H9 (cell line): ENCODE data around the gene POTEM. TPM values are rescaled to one million over a fixed set of nuclear protein-coding genes. Genes with fewer than 3 reads are reported as not detected.
"Not testable (repeated sequence)": the region's sequence is repeated elsewhere in the genome, so short reads cannot be mapped to it uniquely, and the experiment has no call there.

Source experiments
- DNase-seq: peaks from one replicate; pipeline ENCODE4 v3.0.0-alpha.2; 2017
- H2AFZ ChIP-seq: one replicate; pipeline ENCODE4 v1.6.1; 2013; ENCODE audit warnings: mild to moderate bottlenecking, low read length, control low read depth, moderate library complexity
- H2AK5ac ChIP-seq: 2 replicates; pipeline ENCODE4 v1.6.1; 2013; ENCODE audit warnings: low read length, control low read depth, mixed read lengths; ENCODE audit not compliant: insufficient read length
- H2BK120ac ChIP-seq: one replicate; pipeline ENCODE4 v1.6.1; 2013; ENCODE audit warnings: low read depth, mild to moderate bottlenecking, low read length, control low read depth, inconsistent platforms; ENCODE audit not compliant: poor library complexity, severe bottlenecking
- H2BK12ac ChIP-seq: 2 replicates; pipeline ENCODE4 v1.6.1; 2013; ENCODE audit warnings: low read length, control low read depth, mixed read lengths, low read depth; ENCODE audit not compliant: insufficient read length
- H2BK15ac ChIP-seq: 2 replicates; pipeline ENCODE4 v1.6.1; 2013; ENCODE audit warnings: low read depth, low read length, control low read depth
- H2BK20ac ChIP-seq: one replicate; pipeline ENCODE4 v1.6.1; 2013; ENCODE audit warnings: low read depth, mild to moderate bottlenecking, low read length, control low read depth, inconsistent platforms; ENCODE audit not compliant: poor library complexity, severe bottlenecking
- H2BK5ac ChIP-seq: 2 replicates; pipeline ENCODE4 v1.6.1; 2013; ENCODE audit warnings: low read length, control low read depth, mixed read lengths; ENCODE audit not compliant: insufficient read length
- H3K14ac ChIP-seq: 2 replicates; pipeline ENCODE4 v1.6.1; 2013; ENCODE audit warnings: low read length, control low read depth; ENCODE audit not compliant: insufficient read depth
- H3K18ac ChIP-seq: 2 replicates; pipeline ENCODE4 v1.6.1; 2013; ENCODE audit warnings: low read depth, mild to moderate bottlenecking, mixed read lengths, low read length, control low read depth; ENCODE audit not compliant: insufficient read length
- H3K23ac ChIP-seq: 2 replicates; pipeline ENCODE4 v1.6.1; 2013; ENCODE audit warnings: low read length, control low read depth, mixed read lengths, low read depth; ENCODE audit not compliant: insufficient read length
- H3K23me2 ChIP-seq: 2 replicates; pipeline ENCODE4 v1.6.1; 2013; ENCODE audit warnings: low read depth, mild to moderate bottlenecking, mixed read lengths, low read length, control low read depth; ENCODE audit not compliant: insufficient read length, poor library complexity, severe bottlenecking
- H3K27ac ChIP-seq: 2 replicates; pipeline ENCODE4 v1.5.1; 2013; ENCODE audit warnings: low read length, control low read depth, mixed read lengths, low read depth; ENCODE audit not compliant: insufficient read length
- H3K27me3 ChIP-seq: 2 replicates; pipeline ENCODE4 v1.6.1; 2013; ENCODE audit warnings: low read length, control low read depth, inconsistent platforms; ENCODE audit not compliant: insufficient read depth
- H3K4ac ChIP-seq: 2 replicates; pipeline ENCODE4 v1.6.1; 2013; ENCODE audit warnings: low read depth, mild to moderate bottlenecking, control low read depth, inconsistent platforms, low read length, moderate library complexity
- H3K4me1 ChIP-seq: 2 replicates; pipeline ENCODE4 v1.6.1; 2013; ENCODE audit warnings: low read length, control low read depth, inconsistent platforms; ENCODE audit not compliant: insufficient read depth
- H3K4me2 ChIP-seq: 2 replicates; pipeline ENCODE4 v1.6.1; 2013; ENCODE audit warnings: low read length, control low read depth, mixed read lengths; ENCODE audit not compliant: insufficient read length, insufficient read depth
- H3K56ac ChIP-seq: 2 replicates; pipeline ENCODE4 v1.6.1; 2013; ENCODE audit warnings: low read depth, mild to moderate bottlenecking, mixed read lengths, low read length, control low read depth; ENCODE audit not compliant: insufficient read length
- H3K79me1 ChIP-seq: 2 replicates; pipeline ENCODE4 v1.6.1; 2013; ENCODE audit warnings: low read depth, mild to moderate bottlenecking, moderate library complexity, low read length, control low read depth, inconsistent platforms; ENCODE audit not compliant: insufficient read depth, poor library complexity, severe bottlenecking
- H3K79me2 ChIP-seq: 2 replicates; pipeline ENCODE4 v1.6.1; 2013; ENCODE audit warnings: low read length, control low read depth, inconsistent platforms; ENCODE audit not compliant: insufficient read depth
- H3K9ac ChIP-seq: 2 replicates; pipeline ENCODE4 v1.6.1; 2013; ENCODE audit warnings: low read length, control low read depth, mixed read lengths; ENCODE audit not compliant: insufficient read length; ENCODE audit errors: extremely low read depth
- H3K9me3 ChIP-seq: one replicate; pipeline ENCODE4 v1.6.1; 2013; ENCODE audit warnings: low read depth, low read length, inconsistent platforms; ENCODE audit not compliant: control insufficient read depth
- H3T11ph ChIP-seq: one replicate; pipeline ENCODE4 v1.6.1; 2013; ENCODE audit warnings: mild to moderate bottlenecking, low read length, control low read depth, inconsistent platforms
- H4K20me1 ChIP-seq: one replicate; pipeline ENCODE4 v1.6.1; 2013; ENCODE audit not compliant: control insufficient read depth, insufficient read length, insufficient read depth
- H4K5ac ChIP-seq: 2 replicates; pipeline ENCODE4 v1.6.1; 2013; ENCODE audit warnings: low read depth, mild to moderate bottlenecking, mixed read lengths, low read length, control low read depth; ENCODE audit not compliant: insufficient read length
- H4K8ac ChIP-seq: replicated peaks from 2 replicates; pipeline ENCODE4 v1.6.1; 2013; ENCODE audit warnings: low read length, control low read depth, mixed read lengths, low read depth; ENCODE audit not compliant: insufficient read length
- H4K91ac ChIP-seq: 2 replicates; pipeline ENCODE4 v1.6.1; 2013; ENCODE audit warnings: low read depth, mild to moderate bottlenecking, moderate library complexity, mixed read lengths, low read length, control low read depth; ENCODE audit not compliant: insufficient read length
- H3K27ac Mint-ChIP-seq, 3 experiments: 2 replicates in 2 of 3; 3 replicates in 1 of 3; pipeline ENCODE4 v1.8.0; 2020 to 2021; ENCODE audit warnings: mixed read lengths in 3 of 3, mild to moderate bottlenecking in 1 of 3, moderate library complexity in 1 of 3
- H3K27me3 Mint-ChIP-seq: 2 replicates; pipeline ENCODE4 v1.8.0; 2021; ENCODE audit warnings: low read depth, mild to moderate bottlenecking, moderate library complexity, mixed read lengths
- H3K36me3 Mint-ChIP-seq, 3 experiments: 2 replicates in 2 of 3; 3 replicates in 1 of 3; pipeline ENCODE4 v1.8.0; 2020 to 2021; ENCODE audit warnings: low read depth in 3 of 3, mixed read lengths in 3 of 3; ENCODE audit not compliant: insufficient read depth in 1 of 3
- H3K4me1 Mint-ChIP-seq, 2 experiments: 2 replicates each; pipeline ENCODE4 v1.8.0; 2020; ENCODE audit warnings: mixed read lengths in 2 of 2
- H3K4me3 Mint-ChIP-seq, 2 experiments: 2 replicates in 1 of 2; 3 replicates in 1 of 2; pipeline ENCODE4 v1.8.0; 2020 to 2021; ENCODE audit warnings: mild to moderate bottlenecking in 2 of 2, mixed read lengths in 2 of 2, moderate library complexity in 1 of 2
- H3K9me3 Mint-ChIP-seq, 2 experiments: 2 replicates in 1 of 2; 3 replicates in 1 of 2; pipeline ENCODE4 v1.8.0; 2020; ENCODE audit warnings: mild to moderate bottlenecking in 2 of 2, mixed read lengths in 2 of 2, moderate library complexity in 1 of 2
- WGBS: extraction: QIAGEN DNeasy Blood & Tissue Kit; methylation state at CpG from one replicate; pipeline ENCODE4 v1.1.7; 2013; ENCODE audit warnings: missing lambda C conversion rate, low lambda C conversion rate, mixed read lengths; ENCODE audit not compliant: insufficient read length; ENCODE audit errors: extremely low coverage; 5-methylcytosine and 5-hydroxymethylcytosine counted together
- total RNA-seq: library from RNA; stranded (reverse); gene quantifications from 2 replicates; pipeline ENCODE4 v1.2.1, GENCODE V29; 2021

Gene POTEM
- total RNA-seq, 1 experiment from 2014 or later = not detected

GRCh38 chr14:18936848-18937247 lies 30.4 kb upstream of the POTEM start:
- not testable (repeated sequence) for H2AK5ac ChIP-seq, H3K9me3 Mint-ChIP-seq, H3K4ac ChIP-seq, H2BK15ac ChIP-seq, H3K27ac Mint-ChIP-seq, H3K27ac ChIP-seq, H3K4me3 Mint-ChIP-seq, DNase-seq, H3K18ac ChIP-seq, H3K79me2 ChIP-seq, H4K20me1 ChIP-seq, H3K23me2 ChIP-seq, H4K5ac ChIP-seq, H3K9me3 ChIP-seq, H3K27me3 ChIP-seq, H3K4me2 ChIP-seq, H4K8ac ChIP-seq, H2BK20ac ChIP-seq, H2AFZ ChIP-seq, H3K79me1 ChIP-seq, H3T11ph ChIP-seq, H3K4me1 ChIP-seq, H2BK5ac ChIP-seq, H3K23ac ChIP-seq, H3K14ac ChIP-seq, H2BK12ac ChIP-seq, H3K36me3 Mint-ChIP-seq, H2BK120ac ChIP-seq, H3K56ac ChIP-seq, H3K9ac ChIP-seq, H4K91ac ChIP-seq, H3K27me3 Mint-ChIP-seq, H3K4me1 Mint-ChIP-seq
- no CpG with 5 or more reads among the region's 9 CpGs for WGBS

GRCh38 chr14:18938733-18939132 lies 28.5 kb upstream of the POTEM start:
- DNase-seq, H3K36me3 Mint-ChIP-seq, H3K4me1 ChIP-seq, H3K18ac ChIP-seq, H4K20me1 ChIP-seq, H2BK20ac ChIP-seq, H4K5ac ChIP-seq, H3K27me3 Mint-ChIP-seq, H3K79me1 ChIP-seq, H3K4me3 Mint-ChIP-seq, H3K9me3 Mint-ChIP-seq, H3T11ph ChIP-seq, H3K4me2 ChIP-seq, H2BK120ac ChIP-seq, H2AFZ ChIP-seq, H3K23ac ChIP-seq, H3K27ac ChIP-seq, H2AK5ac ChIP-seq, H3K4me1 Mint-ChIP-seq, H3K27ac Mint-ChIP-seq, H4K8ac ChIP-seq, H3K9ac ChIP-seq, H3K14ac ChIP-seq, H2BK5ac ChIP-seq, H2BK15ac ChIP-seq, H3K23me2 ChIP-seq, H4K91ac ChIP-seq, H3K9me3 ChIP-seq, H3K4ac ChIP-seq, H3K79me2 ChIP-seq, H2BK12ac ChIP-seq, H3K56ac ChIP-seq, H3K27me3 ChIP-seq: not testable (repeated sequence)
- WGBS = no CpG with 5 or more reads among the region's 2 CpGs
